ENCODE measurements around the gene ADARB2.
"Not testable (repeated sequence)": the region's sequence is repeated elsewhere in the genome, so short reads cannot be mapped to it uniquely, and the experiment has no call there.

The ADARB2 gene

DNA sequence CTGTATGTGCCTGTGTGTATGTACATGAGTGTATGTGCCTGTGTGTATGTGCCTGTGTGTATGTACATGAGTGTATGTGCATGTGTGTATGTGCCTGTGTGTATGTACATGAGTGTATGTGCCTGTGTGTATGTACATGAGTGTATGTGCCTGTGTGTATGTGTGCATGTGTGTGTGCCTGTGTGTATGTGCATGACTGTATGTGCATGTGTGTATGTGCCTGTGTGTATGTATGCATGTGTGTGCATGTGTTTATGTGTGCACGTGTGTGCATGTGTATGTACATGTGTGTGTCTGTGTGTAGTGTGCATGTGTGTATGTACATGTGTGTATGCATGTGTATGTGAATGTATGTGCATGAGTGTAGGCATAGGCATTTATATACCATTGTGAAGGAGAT lies 274.8 kb downstream of the ADARB2 start:
- no peak overlapping the region for H3K27ac ChIP-seq (ENCODE audit: low read length)
- no peaks in the 10 kb centered on the region for H3K27me3 ChIP-seq (ENCODE audit: low read depth, low read length)
- H3K36me3 ChIP-seq (ENCODE audit: control insufficient read depth in 1 of 2, insufficient read depth in 2 of 2, low read length in 2 of 2): no peaks in the 10 kb centered on the region
- H3K4me1 ChIP-seq (ENCODE audit: control insufficient read depth in 1 of 2, insufficient read depth in 2 of 2, low read length in 2 of 2): no peaks in the 10 kb centered on the region
- H3K9me3 ChIP-seq (ENCODE audit: control insufficient read depth in 1 of 2, low read length in 2 of 2): no peaks in the 10 kb centered on the region
- H3K4me3 ChIP-seq (ENCODE audit: low read depth in 1 of 2, low read length in 2 of 2): no peak overlapping the region

DNA sequence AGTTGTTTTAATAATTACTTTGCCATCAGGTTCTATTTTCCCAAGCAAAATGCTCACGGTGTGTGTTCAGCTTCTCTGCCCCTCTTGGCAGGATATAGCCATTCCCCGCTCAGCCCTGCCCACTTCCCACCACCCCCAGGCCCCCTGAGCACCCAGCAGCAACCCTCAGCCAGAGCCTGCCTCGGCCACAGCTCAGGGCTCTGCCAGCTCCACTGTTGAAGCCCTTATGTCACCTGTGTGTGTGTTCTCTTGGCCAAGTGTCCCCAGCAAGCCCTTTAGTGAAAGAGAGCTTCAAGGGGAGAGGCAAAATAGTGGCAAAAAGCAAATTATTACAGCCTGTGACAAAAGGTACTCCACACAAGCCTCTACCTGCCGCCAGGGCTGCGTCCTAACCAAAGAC lies 275.3 kb downstream of the ADARB2 start:
- Histone ChIP-seq H3K4me3 (ENCODE audit: low read depth in 1 of 2, low read length in 2 of 2) (no peak overlapping the region), H3K4me1 (ENCODE audit: control insufficient read depth in 1 of 2, insufficient read depth in 2 of 2, low read length in 2 of 2) (no peaks in the 10 kb centered on the region), H3K27ac (ENCODE audit: low read length) (no peak overlapping the region), H3K27me3 (ENCODE audit: low read depth, low read length) (no peaks in the 10 kb centered on the region), H3K9me3 (ENCODE audit: control insufficient read depth in 1 of 2, low read length in 2 of 2) (no peaks in the 10 kb centered on the region), H3K36me3 (ENCODE audit: control insufficient read depth in 1 of 2, insufficient read depth in 2 of 2, low read length in 2 of 2) (no peaks in the 10 kb centered on the region)

DNA sequence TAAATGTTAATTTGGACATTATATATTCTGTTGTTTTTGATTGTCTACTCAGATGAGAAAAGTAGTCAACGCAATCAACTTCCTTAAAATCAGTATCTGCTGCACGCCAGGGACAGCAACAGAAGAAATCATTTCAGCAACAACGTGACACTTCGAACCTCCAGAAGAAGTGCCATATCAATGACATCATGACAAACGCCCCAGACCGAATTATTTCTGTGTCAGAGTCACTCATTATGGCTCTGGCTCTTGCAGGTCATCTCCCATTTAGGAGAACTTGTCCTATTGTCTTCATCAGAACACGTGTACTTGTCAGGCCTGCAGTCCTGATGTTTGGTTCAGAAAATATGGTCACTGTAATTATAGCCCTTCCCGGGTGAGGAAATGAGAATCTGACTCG lies 276.3 kb downstream of the ADARB2 start:
- H3K4me1 ChIP-seq (ENCODE audit: control insufficient read depth in 1 of 2, insufficient read depth in 2 of 2, low read length in 2 of 2): no peaks in the 10 kb centered on the region

DNA sequence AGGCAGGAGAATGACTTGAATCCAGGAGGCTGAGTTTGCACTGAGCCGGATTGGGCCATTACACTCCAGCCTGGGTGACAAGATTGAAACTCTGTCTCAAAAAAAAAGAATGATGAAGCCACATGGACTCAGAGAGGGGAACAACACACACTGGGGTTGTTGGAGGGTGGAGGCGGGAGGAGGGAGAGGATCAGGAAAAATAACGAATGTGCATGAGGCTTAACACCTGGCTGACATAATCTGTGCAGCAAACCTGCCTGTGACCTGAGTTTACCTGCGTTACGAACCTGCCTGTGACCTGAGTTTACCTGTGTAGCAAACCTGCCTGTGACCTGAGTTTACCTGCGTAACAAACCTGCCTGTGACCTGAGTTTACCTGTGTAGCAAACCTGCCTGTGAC lies 277.7 kb downstream of the ADARB2 start:
- H3K27me3 ChIP-seq (ENCODE audit: low read depth, low read length); H3K4me3 ChIP-seq (ENCODE audit: low read depth in 1 of 2, low read length in 2 of 2); H3K27ac ChIP-seq (ENCODE audit: low read length); H3K4me1 ChIP-seq (ENCODE audit: control insufficient read depth in 1 of 2, insufficient read depth in 2 of 2, low read length in 2 of 2); H3K9me3 ChIP-seq (ENCODE audit: control insufficient read depth in 1 of 2, low read length in 2 of 2); H3K36me3 ChIP-seq (ENCODE audit: control insufficient read depth in 1 of 2, insufficient read depth in 2 of 2, low read length in 2 of 2): not testable (repeated sequence)

More for the DNA sequence above, 276.3 kb downstream of the ADARB2 start:
- no peak overlapping the region for H3K4me3 ChIP-seq (ENCODE audit: low read depth in 1 of 2, low read length in 2 of 2)
- H3K27ac ChIP-seq (ENCODE audit: low read length): no peak overlapping the region
- no peaks in the 10 kb centered on the region for H3K36me3 ChIP-seq (ENCODE audit: control insufficient read depth in 1 of 2, insufficient read depth in 2 of 2, low read length in 2 of 2)
- no peaks in the 10 kb centered on the region for H3K9me3 ChIP-seq (ENCODE audit: control insufficient read depth in 1 of 2, low read length in 2 of 2)
- no peaks in the 10 kb centered on the region for H3K27me3 ChIP-seq (ENCODE audit: low read depth, low read length)

DNA sequence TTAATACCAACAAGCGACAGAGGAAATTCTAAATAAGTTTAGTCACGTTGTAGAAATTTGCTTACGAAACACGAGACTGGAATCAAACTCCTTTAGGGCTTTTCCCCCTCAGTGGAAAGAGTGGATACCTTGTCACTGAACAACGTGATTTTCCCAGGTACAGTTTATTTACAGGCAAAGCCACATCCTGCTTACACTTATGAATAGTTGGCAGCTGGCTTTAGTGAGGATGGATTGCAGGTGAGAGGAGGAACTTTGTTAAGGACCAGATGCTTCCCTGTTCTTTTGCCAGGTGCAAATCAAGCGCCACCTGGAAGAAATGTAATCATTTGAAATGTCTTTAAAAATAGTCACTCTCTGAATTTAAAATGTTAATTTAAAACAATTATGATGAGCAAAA lies 282.4 kb downstream of the ADARB2 start:
- no peaks in the 10 kb centered on the region for H3K36me3 ChIP-seq (ENCODE audit: control insufficient read depth in 1 of 2, insufficient read depth in 2 of 2, low read length in 2 of 2)
- H3K4me1 ChIP-seq (ENCODE audit: control insufficient read depth in 1 of 2, insufficient read depth in 2 of 2, low read length in 2 of 2): no peaks in the 10 kb centered on the region
- H3K9me3 ChIP-seq (ENCODE audit: control insufficient read depth in 1 of 2, low read length in 2 of 2): no peaks in the 10 kb centered on the region
- no peaks in the 10 kb centered on the region for H3K27me3 ChIP-seq (ENCODE audit: low read depth, low read length)
- H3K27ac ChIP-seq (ENCODE audit: low read length): no peak overlapping the region
- no peak overlapping the region for H3K4me3 ChIP-seq (ENCODE audit: low read depth in 1 of 2, low read length in 2 of 2)

DNA sequence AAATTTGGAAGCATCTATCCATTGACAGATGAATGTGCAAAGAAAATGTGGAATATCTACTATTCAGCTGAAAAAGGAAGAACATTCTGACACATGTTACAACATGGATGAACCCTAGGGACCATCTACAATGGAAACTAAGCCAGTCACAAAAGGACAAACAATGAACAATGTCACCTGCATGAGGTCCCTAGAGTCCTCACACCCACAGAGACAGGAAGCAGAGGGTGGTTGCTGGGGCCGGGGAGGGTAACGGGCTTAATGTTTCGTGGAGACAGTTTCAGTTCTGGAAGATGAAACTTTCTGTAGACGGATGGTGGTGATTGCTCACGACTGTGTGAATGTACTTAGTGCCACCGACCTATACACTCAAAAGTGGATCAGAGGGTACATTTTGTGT lies 282.9 kb downstream of the ADARB2 start:
- H3K4me3 ChIP-seq (ENCODE audit: low read depth in 1 of 2, low read length in 2 of 2): no peak overlapping the region
- H3K27ac ChIP-seq (ENCODE audit: low read length): no peak overlapping the region
- no peaks in the 10 kb centered on the region for H3K27me3 ChIP-seq (ENCODE audit: low read depth, low read length)
- no peaks in the 10 kb centered on the region for H3K36me3 ChIP-seq (ENCODE audit: control insufficient read depth in 1 of 2, insufficient read depth in 2 of 2, low read length in 2 of 2)
- H3K9me3 ChIP-seq (ENCODE audit: control insufficient read depth in 1 of 2, low read length in 2 of 2): no peaks in the 10 kb centered on the region
- no peaks in the 10 kb centered on the region for H3K4me1 ChIP-seq (ENCODE audit: control insufficient read depth in 1 of 2, insufficient read depth in 2 of 2, low read length in 2 of 2)

DNA sequence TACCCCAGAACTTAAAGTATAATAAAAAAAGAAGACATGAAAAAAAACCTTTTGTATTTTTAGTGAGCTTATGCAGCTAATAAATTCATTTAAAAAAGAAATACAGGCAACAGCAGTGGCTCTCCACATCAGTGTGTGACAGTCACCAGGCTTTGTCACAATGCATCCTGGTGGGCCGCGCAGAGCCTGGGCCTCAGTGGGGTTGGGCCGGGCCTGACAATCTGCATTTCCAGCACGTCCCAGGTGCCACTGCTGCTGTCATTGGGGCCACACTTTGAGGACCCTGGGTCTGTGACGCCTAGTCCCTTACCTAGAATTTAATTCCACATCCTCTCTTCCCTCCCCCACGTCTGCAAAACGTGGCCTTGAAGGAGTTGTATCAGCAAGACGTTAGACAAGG lies 284.5 kb downstream of the ADARB2 start:
- no peaks in the 10 kb centered on the region for H3K4me1 ChIP-seq (ENCODE audit: control insufficient read depth in 1 of 2, insufficient read depth in 2 of 2, low read length in 2 of 2)
- H3K4me3 ChIP-seq (ENCODE audit: low read depth in 1 of 2, low read length in 2 of 2): no peak overlapping the region
- no peak overlapping the region for H3K27ac ChIP-seq (ENCODE audit: low read length)
- no peaks in the 10 kb centered on the region for H3K27me3 ChIP-seq (ENCODE audit: low read depth, low read length)
- no peaks in the 10 kb centered on the region for H3K9me3 ChIP-seq (ENCODE audit: control insufficient read depth in 1 of 2, low read length in 2 of 2)
- H3K36me3 ChIP-seq (ENCODE audit: control insufficient read depth in 1 of 2, insufficient read depth in 2 of 2, low read length in 2 of 2): no peaks in the 10 kb centered on the region

DNA sequence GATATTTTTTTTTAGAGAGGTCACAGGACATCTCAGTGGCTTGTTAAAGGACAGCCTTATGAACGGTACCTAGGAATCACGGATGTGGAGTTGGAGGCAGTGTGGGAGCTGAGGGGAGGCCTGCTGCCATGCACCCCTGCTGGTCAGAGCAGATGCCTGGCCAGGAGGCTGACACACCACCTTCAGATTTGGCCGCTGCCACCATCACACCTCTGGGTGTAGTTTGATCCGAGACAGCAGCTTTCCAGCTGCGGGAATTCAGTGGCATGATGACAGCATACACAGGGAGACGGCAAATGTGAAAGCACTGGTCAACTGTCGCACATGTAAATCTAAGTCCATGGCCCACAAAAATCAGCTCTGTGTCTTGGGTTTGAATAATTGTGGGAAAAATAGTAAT lies 285.4 kb downstream of the ADARB2 start:
- no peaks in the 10 kb centered on the region for H3K36me3 ChIP-seq (ENCODE audit: control insufficient read depth in 1 of 2, insufficient read depth in 2 of 2, low read length in 2 of 2)

DNA sequence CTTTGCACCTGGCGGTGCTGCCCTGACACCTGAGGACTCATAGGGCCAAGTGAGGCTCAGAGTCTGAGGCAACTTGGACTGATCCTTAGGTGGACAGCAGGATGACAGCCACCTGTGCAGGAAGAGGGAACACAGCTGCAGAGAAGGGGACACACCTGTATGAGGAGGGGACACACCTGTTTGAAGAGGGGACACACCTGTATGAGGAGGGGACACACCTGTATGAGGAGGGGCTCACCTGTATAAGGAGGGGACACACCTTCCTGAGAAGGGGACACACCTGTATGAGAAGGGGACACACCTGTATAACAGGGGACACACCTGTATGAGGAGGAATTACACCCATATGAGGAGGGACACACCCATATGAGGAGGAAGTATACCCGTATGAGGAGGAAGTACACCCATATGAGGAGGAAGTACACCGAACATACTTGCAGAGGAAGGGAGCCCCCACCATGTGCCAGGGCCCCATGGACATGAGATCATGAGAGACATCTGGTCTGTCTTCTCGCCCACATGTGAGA lies 285.9 kb downstream of the ADARB2 start:
- H3K27ac ChIP-seq (ENCODE audit: low read length): no peak overlapping the region
- H3K9me3 ChIP-seq (ENCODE audit: control insufficient read depth in 1 of 2, low read length in 2 of 2): no peaks in the 10 kb centered on the region
- no peaks in the 10 kb centered on the region for H3K27me3 ChIP-seq (ENCODE audit: low read depth, low read length)
- H3K36me3 ChIP-seq (ENCODE audit: control insufficient read depth in 1 of 2, insufficient read depth in 2 of 2, low read length in 2 of 2): no peaks in the 10 kb centered on the region
- no peaks in the 10 kb centered on the region for H3K4me1 ChIP-seq (ENCODE audit: control insufficient read depth in 1 of 2, insufficient read depth in 2 of 2, low read length in 2 of 2)
- no peak overlapping the region for H3K4me3 ChIP-seq (ENCODE audit: low read depth in 1 of 2, low read length in 2 of 2)

More for the DNA sequence above, 285.4 kb downstream of the ADARB2 start:
- no peak overlapping the region for H3K4me3 ChIP-seq (ENCODE audit: low read depth in 1 of 2, low read length in 2 of 2)
- no peaks in the 10 kb centered on the region for H3K27me3 ChIP-seq (ENCODE audit: low read depth, low read length)
- no peak overlapping the region for H3K27ac ChIP-seq (ENCODE audit: low read length)
- H3K4me1 ChIP-seq (ENCODE audit: control insufficient read depth in 1 of 2, insufficient read depth in 2 of 2, low read length in 2 of 2): no peaks in the 10 kb centered on the region
- H3K9me3 ChIP-seq (ENCODE audit: control insufficient read depth in 1 of 2, low read length in 2 of 2): no peaks in the 10 kb centered on the region

DNA sequence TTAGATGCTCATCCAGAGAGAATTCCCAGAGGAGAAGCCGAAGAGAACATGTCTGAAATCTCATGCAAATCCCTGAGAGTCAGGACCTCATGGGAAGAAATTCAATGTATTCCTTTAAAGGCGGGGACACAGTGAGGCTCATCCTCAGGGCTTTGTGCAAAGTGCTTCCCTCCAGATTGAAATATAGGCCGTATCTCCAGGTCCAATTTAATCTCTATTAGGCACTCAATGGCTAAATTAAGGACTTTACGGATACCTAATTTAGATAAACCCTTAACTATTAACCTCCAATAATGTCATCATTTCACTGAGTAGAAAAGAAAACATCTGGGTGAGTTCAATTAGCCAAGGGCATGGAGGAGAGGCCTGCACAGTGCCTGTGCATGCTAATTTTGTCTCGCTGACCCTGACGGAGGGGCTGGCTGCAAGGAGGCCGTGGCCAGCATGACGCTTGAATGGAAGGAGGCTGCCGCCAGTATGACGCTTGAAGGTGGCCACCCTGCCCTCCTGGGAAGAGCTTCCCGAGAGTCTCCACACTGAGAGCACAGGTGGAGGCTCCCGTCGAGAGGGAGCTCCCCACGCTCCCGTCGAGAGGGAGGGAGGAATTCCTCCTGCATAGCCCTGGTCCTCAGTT lies 287.6 kb downstream of the ADARB2 start:
- H3K36me3 ChIP-seq (ENCODE audit: control insufficient read depth in 1 of 2, insufficient read depth in 2 of 2, low read length in 2 of 2): no peaks in the 10 kb centered on the region
- no peaks in the 10 kb centered on the region for H3K9me3 ChIP-seq (ENCODE audit: control insufficient read depth in 1 of 2, low read length in 2 of 2)
- H3K4me3 ChIP-seq (ENCODE audit: low read depth in 1 of 2, low read length in 2 of 2): no peak overlapping the region
- no peaks in the 10 kb centered on the region for H3K27me3 ChIP-seq (ENCODE audit: low read depth, low read length)
- no peak overlapping the region for H3K27ac ChIP-seq (ENCODE audit: low read length)
- no peaks in the 10 kb centered on the region for H3K4me1 ChIP-seq (ENCODE audit: control insufficient read depth in 1 of 2, insufficient read depth in 2 of 2, low read length in 2 of 2)

DNA sequence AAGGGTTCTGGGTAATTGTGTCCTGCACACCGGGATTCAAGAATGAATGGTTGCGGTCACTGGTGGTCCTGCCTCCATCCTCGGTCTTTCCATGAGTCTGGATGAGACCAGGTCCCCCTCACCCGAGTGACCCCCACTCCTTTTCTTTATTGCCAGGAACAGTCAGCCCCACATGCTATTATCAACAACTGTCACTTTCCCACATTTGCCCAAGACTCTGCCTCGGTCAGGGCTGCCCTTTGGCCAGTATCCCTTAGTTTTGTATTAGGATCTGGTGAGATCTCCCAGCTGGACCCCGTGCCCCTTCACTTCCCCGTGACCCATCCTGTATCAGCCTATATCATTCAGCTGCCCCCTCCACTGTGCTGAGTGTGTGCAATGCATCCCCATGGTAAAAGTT lies 288.3 kb downstream of the ADARB2 start:
- Histone ChIP-seq H3K36me3 (ENCODE audit: control insufficient read depth in 1 of 2, insufficient read depth in 2 of 2, low read length in 2 of 2) (no peaks in the 10 kb centered on the region), H3K9me3 (ENCODE audit: control insufficient read depth in 1 of 2, low read length in 2 of 2) (no peaks in the 10 kb centered on the region), H3K4me1 (ENCODE audit: control insufficient read depth in 1 of 2, insufficient read depth in 2 of 2, low read length in 2 of 2) (no peaks in the 10 kb centered on the region), H3K27ac (ENCODE audit: low read length) (no peak overlapping the region), H3K27me3 (ENCODE audit: low read depth, low read length) (no peaks in the 10 kb centered on the region), H3K4me3 (ENCODE audit: low read depth in 1 of 2, low read length in 2 of 2) (no peak overlapping the region)

DNA sequence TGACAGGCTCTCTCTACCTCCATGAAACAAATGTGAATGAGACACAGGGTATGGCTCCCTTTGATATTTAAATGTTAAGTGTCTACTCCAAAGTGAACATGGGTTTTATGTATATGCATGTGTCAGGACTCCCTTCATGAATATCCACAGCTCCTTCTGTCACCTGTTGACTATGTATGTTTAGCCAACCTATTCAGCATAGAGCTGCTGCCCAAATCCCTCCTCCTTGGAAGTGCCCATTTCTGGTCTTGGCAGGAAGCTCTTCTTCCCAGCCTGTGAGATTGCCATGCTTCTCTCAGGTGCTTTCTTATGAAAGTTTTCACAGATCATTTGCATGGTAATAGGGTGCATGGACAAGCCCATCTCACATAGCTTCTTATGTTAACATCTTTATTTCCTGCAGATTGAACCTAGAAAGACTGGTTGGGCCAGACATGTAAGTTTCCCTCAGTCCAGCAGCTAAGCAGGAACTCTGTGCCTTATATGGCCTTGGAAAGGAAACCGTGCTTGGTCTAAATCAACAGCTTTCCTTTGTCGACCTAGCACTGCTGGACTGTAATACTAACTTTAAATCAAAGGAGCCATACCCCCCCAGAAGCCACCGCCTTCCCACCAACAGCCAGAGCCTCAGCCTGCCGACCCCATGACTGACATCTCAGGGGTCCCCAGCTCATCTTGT lies 288.9 kb downstream of the ADARB2 start:
- H3K4me1 ChIP-seq (ENCODE audit: control insufficient read depth in 1 of 2, insufficient read depth in 2 of 2, low read length in 2 of 2): no peaks in the 10 kb centered on the region
- no peak overlapping the region for H3K4me3 ChIP-seq (ENCODE audit: low read depth in 1 of 2, low read length in 2 of 2)
- H3K27ac ChIP-seq (ENCODE audit: low read length): no peak overlapping the region
- no peaks in the 10 kb centered on the region for H3K9me3 ChIP-seq (ENCODE audit: control insufficient read depth in 1 of 2, low read length in 2 of 2)
- no peaks in the 10 kb centered on the region for H3K36me3 ChIP-seq (ENCODE audit: control insufficient read depth in 1 of 2, insufficient read depth in 2 of 2, low read length in 2 of 2)
- H3K27me3 ChIP-seq (ENCODE audit: low read depth, low read length): no peaks in the 10 kb centered on the region

Data from muscle layer of duodenum (tissue), 2 donors.